Left kidney (tissue), 8 donors: ENCODE measurements around the gene ZMAT1. TPM values are rescaled to one million over a fixed set of nuclear protein-coding genes. Genes with fewer than 3 reads are reported as not detected.
"Not testable (repeated sequence)": the region's sequence is repeated elsewhere in the genome, so short reads cannot be mapped to it uniquely, and the experiment has no call there.

Experiments used
- DNase-seq: peaks from one replicate; pipeline ENCODE4 v3.0.0-alpha.2; 2013
- long read RNA-seq, 8 donors: transcript quantifications; one replicate each; lab custom pipeline, GENCODE V29; 2026
- polyA plus RNA-seq: library from polyadenylated mRNA; unstranded; fragments of 120-200 nt; gene quantifications from one replicate; pipeline ENCODE4 v1.2.1, GENCODE V29; 2013; ENCODE audit not compliant: insufficient read length

Gene ZMAT1
- 46.6 TPM for polyA plus RNA-seq
- long read RNA-seq, donor 1, full-length matches to known transcripts = 10 of 23 reads
- long read RNA-seq, donor 1, partial matches to known transcripts = 13 of 23 reads
- long read RNA-seq, donor 1, other reads (novel, unspliced or antisense) = 0 of 23 reads
- long read RNA-seq, donor 2, full-length matches to known transcripts = 4 of 4 reads
- long read RNA-seq, donor 2, partial matches to known transcripts = 0 of 4 reads
- long read RNA-seq, donor 2, other reads (novel, unspliced or antisense) = 0 of 4 reads
- long read RNA-seq, donor 3, full-length matches to known transcripts = 12 of 17 reads
- long read RNA-seq, donor 3, partial matches to known transcripts = 5 of 17 reads
- long read RNA-seq, donor 3, other reads (novel, unspliced or antisense) = 0 of 17 reads
- long read RNA-seq, donor 4 = 0 reads
- long read RNA-seq, donor 5, full-length matches to known transcripts = 9 of 9 reads
- long read RNA-seq, donor 5, partial matches to known transcripts = 0 of 9 reads
- long read RNA-seq, donor 5, other reads (novel, unspliced or antisense) = 0 of 9 reads
- long read RNA-seq, donor 6, full-length matches to known transcripts = 2 of 7 reads
- long read RNA-seq, donor 6, partial matches to known transcripts = 5 of 7 reads
- long read RNA-seq, donor 6, other reads (novel, unspliced or antisense) = 0 of 7 reads
- long read RNA-seq, donor 7, full-length matches to known transcripts = 15 of 21 reads
- long read RNA-seq, donor 7, partial matches to known transcripts = 6 of 21 reads
- long read RNA-seq, donor 7, other reads (novel, unspliced or antisense) = 0 of 21 reads
- long read RNA-seq, donor 8, full-length matches to known transcripts = 7 of 12 reads
- long read RNA-seq, donor 8, partial matches to known transcripts = 5 of 12 reads
- long read RNA-seq, donor 8, other reads (novel, unspliced or antisense) = 0 of 12 reads

GRCh38 chrX:101931488-101932248, at the start of gene ZMAT1:
Gene ZMAT1 (minus strand): TSS chrX:101932027. CDS start chrX:101932008, 19 bp downstream.
- peak; percentile 84 for DNase-seq

GRCh38 chrX:101977106-101977505, 45.3 kb upstream of the ZMAT1 start:
- DNase-seq = no peak

- no peak for DNase-seq
Observed at GRCh38 chrX:101973066-101973465, 41.2 kb upstream of the ZMAT1 start.

- DNase-seq = not testable (repeated sequence)
Observed at GRCh38 chrX:101964923-101965539, 33.2 kb upstream of the ZMAT1 start.

- DNase-seq = no peak
Observed at GRCh38 chrX:101958139-101958538, 26.3 kb upstream of the ZMAT1 start.

- no peak for DNase-seq
Observed at GRCh38 chrX:101957174-101957573, 25.3 kb upstream of the ZMAT1 start.

- DNase-seq = no peak
Observed at GRCh38 chrX:101956556-101956955, 24.7 kb upstream of the ZMAT1 start.

GRCh38 chrX:101950581-101950980, 18.8 kb upstream of the ZMAT1 start:
- no peak for DNase-seq

GRCh38 chrX:101932249-101932570, 383 bp upstream of the ZMAT1 start:
- no peak for DNase-seq

GRCh38 chrX:101931136-101931487, 715 bp downstream of the ZMAT1 start:
- DNase-seq = no peak

GRCh38 chrX:101925733-101926132, 6.1 kb downstream of the ZMAT1 start:
- no peak for DNase-seq

- DNase-seq = no peak
Observed at GRCh38 chrX:101918751-101919150, 13.1 kb downstream of the ZMAT1 start.

GRCh38 chrX:101906136-101906796, 25.6 kb downstream of the ZMAT1 start:
- DNase-seq = no peak

- DNase-seq = no peak
Observed at GRCh38 chrX:101904996-101905395, 26.8 kb downstream of the ZMAT1 start.

Other genes starting within 250 kb of the ZMAT1 start
- 27.1 TPM for gene TCEAL2, start 193.7 kb upstream of the ZMAT1 start, polyA plus RNA-seq
- 0.25 TPM for gene TCEAL6, start 210.5 kb upstream of the ZMAT1 start, polyA plus RNA-seq
- gene BEX5, start 223.9 kb upstream of the ZMAT1 start, polyA plus RNA-seq = 12.9 TPM